SKM-1 treated with dmso at 0.1 percent for 144 hours (cell line): Measurements from ENCODE around the gene SPINK4.

ENCODE experiments used
- DNase-seq: peaks from one replicate; lab custom pipeline; 2025; ENCODE audit not compliant: unreplicated experiment; lab: John Stamatoyannopoulos, UW

The SPINK4 gene

GRCh38 chr9:33229359-33230114, 10.4 kb upstream of the SPINK4 start:
- no peak for DNase-seq

DNA sequence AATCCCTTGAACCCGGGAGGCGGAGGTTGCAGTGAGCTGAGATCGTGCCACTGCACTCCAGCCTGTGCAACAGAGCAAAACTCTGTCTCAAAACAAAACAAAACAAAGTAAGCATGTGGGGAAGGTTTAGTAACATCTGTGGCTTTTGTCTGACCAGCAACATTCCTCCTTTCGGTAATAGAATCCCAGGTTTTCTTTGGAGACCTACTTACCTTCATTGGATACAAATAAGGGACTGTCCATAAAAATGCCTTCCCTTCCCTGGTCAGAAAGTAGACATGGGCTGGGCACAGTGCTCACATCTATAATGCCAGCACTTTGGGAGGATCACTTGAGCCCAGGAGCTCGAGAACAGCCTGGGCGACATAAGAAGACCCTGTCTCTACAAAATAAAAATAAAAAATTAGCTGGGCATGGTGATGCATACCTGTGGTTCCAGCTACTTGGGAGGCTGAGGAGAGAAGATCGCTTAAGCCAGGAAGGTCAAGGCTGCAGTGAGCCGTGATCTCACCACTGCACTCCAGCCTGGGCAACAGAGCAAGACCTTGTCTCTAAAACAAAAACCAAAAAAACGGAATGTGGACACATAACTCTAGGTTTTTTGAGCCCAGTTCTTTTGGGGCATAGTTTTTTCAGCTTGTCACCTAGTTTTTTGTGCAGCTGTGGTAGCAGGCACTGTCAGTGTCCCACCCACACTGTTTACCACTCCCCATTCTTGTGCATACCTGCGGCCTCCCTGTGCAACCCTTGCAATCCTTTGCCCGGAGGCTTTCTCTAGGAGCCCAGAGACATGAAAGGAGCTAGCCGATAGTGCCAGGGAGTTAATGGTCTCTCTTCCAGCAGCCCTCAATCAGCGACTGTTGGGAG, 9.0 kb upstream of the SPINK4 start:
- no peak for DNase-seq

GRCh38 chr9:33231623-33231942, 8.4 kb upstream of the SPINK4 start:
- DNase-seq: no peak

DNA sequence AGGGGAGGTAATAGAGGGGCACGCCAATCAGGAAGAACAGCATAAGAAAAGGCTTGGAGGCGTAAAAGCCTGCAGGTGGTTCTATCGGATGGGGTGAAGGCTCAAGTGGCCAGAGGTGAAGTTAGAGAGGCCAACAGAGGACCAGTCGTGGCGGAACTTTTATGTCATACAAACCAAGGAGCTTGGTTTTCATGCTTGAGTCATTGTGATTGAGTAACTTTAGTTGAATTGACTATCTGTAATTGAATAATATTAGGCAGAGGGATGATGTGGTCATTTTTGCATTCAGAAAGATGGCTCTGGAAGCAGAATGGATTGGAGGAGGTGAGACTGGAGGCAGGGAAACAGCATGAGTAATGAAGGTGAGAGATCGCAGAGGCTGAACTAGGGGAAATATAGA, 7.2 kb upstream of the SPINK4 start:
- DNase-seq: no peak

DNA sequence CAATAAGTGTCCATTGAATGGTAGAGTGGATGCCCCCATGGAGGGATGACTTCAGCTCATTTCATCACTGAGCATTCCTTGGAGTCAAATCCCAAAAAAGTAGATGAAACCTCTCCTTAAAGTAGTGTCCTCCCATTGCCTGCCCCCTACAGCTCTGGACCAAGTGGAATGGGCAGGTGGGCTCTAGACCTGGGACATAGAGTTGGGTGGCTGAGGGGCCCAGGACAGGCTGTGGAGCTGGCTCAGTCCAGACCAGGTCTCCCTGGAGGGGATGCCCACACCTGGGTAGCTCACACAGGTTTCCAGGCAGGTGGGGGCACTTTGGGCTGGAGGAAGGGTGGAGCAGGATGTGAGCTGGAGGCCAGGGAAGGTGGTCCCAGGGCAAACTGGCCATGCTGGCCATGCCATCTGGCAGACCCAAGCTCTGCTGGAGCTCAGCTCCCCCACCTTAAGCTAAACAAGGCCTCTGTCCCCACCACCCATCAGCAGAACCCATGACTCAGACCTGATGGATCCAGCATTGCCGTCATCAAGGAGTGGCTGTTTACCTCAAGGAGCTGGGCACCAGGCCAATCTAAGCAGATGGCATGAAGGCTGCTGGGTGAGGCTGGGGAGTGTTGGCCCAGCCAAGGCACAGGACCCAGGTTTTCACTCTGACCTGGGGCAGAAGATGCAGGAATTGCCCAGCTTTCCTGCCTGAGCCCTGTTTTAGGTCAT, 6.2 kb upstream of the SPINK4 start:
- no peak for DNase-seq

- DNase-seq: no peak
Measured at GRCh38 chr9:33234511-33235467, 5.2 kb upstream of the SPINK4 start.

DNA sequence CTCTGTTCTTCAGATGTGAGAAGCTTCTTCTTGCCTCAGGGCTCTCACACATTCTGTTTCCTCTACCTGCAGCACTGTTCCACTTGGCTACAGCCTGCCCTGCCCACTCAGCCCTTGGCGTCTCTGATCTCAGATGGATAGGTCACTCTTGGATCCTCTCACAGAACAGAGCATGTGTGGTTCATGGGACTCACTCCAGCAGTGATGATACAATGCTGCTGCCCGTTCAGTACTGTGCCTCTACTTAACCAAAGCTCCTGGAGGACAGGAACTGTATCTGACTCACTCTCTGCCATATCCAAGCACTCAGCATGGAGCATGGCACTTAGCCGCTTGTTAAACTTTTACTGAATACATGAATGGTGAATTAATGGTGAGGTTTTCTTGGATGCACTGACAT, 3.4 kb upstream of the SPINK4 start:
- DNase-seq: no peak

DNA sequence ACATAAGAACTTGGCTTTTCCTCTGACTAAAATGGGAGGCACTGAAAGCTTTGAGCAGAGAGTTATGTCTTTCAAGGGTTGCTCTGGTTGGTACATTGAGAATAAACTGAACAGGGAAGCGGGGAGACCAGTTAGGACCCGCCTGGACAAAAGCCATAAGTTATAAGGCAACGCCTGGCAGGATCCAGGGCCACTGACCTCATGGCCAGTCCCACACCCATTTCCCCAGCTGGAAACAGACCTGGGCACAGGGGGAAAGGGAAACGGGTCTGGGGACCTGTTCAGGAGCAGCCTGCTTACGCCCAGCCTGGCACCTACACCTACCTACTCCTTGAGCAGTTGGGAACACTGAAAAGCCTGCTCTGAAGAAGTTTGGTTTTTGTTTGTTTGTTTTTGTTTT, 1.3 kb downstream of the SPINK4 start:
- no peak for DNase-seq

- DNase-seq: no peak
Measured at GRCh38 chr9:33242609-33243134, 2.7 kb downstream of the SPINK4 start.

- DNase-seq: peak; percentile 18
Measured at GRCh38 chr9:33244137-33244784, 4.3 kb downstream of the SPINK4 start.

DNA sequence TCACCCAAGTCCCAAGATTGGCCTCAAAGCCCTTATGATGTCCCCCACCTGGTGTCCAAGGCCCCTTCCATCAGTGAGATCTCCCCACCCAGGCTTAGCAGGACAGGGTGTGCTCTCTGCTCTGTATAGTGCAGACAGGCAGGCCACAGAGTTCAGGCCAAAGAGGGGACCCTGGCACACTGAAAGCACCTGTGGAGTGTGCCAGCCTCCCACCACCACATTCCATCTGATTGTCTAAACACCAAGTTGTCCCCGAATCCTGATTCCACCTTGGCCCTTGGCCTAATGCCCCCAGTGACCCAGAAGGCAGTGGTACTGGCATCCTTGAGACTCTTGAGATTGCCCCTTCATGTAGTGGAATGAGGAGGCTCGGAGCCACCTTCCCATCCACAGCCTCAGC, 5.4 kb downstream of the SPINK4 start:
- DNase-seq: no peak

GRCh38 chr9:33246269-33246860, 6.4 kb downstream of the SPINK4 start:
- no peak for DNase-seq

- no peak for DNase-seq
Measured at GRCh38 chr9:33248606-33249005, 8.6 kb downstream of the SPINK4 start.

- no peak for DNase-seq
Measured at GRCh38 chr9:33249087-33249658, 9.2 kb downstream of the SPINK4 start.

DNA sequence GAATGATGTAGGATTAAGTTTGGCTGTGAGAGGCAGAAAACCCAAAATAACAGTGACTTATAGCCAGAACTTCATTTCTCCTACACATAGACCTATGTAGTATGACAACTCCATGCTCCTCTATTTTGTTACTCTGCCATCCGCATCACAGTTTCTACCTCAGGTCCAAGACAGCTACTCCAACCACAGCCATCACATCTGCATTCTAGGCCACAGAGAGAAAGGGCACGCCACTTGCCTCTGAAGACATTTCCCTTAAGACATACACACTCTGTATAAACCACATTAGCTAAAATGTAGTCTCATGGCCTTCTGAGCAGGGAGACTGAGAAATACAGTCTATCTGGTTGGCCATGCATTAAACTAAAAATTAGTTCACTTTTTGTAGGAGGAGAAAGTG, 10.0 kb downstream of the SPINK4 start:
- DNase-seq: no peak

DNA sequence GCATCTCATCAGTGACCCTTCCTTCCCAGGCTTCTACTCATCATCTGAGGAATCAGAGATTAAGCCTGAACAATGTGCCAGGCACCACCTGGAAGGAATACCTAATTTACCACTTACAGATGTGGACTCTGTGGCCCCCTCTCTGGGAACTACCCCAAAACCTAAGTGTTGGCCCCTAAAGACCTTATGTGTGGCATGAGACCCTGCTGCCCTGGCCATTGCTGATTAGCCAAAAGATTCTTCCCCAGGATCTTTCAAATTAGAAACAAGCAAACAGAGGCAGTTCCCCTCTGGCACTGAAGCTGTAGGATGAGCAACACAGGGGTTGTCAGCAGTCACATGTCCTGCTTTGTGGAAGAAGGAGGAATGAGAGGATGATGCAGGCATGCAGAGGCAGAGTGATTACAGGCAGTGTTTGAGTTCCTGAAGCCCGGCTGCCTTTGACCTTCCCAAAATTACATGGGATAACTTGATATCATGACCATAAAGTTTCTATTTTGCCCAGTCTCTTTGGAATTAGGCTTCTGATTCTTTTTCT, 10.6 kb downstream of the SPINK4 start:
- DNase-seq: no peak

DNA sequence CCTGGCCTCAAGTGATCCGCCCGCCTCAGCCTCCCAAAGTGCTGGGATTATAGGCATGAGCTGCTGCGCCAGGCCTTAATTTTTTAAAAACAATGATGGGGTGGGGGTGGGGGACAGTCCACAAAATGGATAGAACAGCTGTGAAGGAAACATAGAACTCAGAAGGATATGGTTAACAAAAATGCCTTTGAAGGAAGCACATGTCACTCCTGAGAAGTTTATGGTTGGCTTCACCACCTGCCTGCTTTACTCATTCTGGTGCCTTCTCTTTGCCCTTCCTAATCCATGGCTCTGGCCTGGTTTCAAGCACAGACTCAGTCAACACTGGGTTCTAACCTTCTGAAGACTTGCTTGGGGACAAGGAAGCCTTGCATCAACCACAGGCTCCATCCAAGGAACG, 14.2 kb downstream of the SPINK4 start:
- DNase-seq: no peak

DNA sequence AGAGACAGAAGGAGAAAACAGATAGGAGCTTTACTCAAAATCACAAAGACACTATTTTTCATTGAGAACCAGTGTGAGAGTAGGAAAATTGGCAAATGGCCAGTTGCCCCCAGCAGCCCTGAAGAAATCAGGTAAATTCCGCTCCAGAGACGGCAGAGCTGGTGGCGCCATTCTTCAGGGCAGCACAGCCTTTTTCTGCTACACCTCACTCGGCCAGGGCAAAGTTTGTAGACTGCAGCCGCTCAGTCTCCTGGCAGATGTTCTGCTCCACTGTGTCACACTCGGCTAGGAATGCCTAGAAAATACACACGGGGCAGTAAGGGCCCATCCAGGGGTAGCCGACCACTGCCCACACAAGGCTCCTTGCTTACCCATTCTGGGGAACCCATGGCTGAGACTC, 15.0 kb downstream of the SPINK4 start:
- no peak for DNase-seq

GRCh38 chr9:33255471-33255870, 15.5 kb downstream of the SPINK4 start:
- no peak for DNase-seq
